ENCODE results near the gene NOP9.
"Not testable (repeated sequence)": the region's sequence is repeated elsewhere in the genome, so short reads cannot be mapped to it uniquely, and the experiment has no call there.

NOP9 gene

GRCh38 chr14:24343795-24344660 lies 44.4 kb downstream of the NOP9 start:
- TF ChIP-seq JUND (IDR thresholded peaks at IDR 0.05; ENCODE audit: low read depth) = no peak
- in situ Hi-C loops (cut with HindIII; ENCODE audit: low pct_unique_long_range_greater_than_20kb, low sequenced_read_pairs) = no loop called here
- no peak for DNase-seq (ENCODE audit: low read depth in 1 of 2, low spot score in 1 of 2)

GRCh38 chr14:24347134-24347533 lies 47.5 kb downstream of the NOP9 start:
- no peak for DNase-seq (ENCODE audit: low read depth in 1 of 2, low spot score in 1 of 2)
- in situ Hi-C loops (cut with HindIII; ENCODE audit: low pct_unique_long_range_greater_than_20kb, low sequenced_read_pairs) = no loop called here
- no peak for TF ChIP-seq JUND (IDR thresholded peaks at IDR 0.05; ENCODE audit: low read depth)

DNA sequence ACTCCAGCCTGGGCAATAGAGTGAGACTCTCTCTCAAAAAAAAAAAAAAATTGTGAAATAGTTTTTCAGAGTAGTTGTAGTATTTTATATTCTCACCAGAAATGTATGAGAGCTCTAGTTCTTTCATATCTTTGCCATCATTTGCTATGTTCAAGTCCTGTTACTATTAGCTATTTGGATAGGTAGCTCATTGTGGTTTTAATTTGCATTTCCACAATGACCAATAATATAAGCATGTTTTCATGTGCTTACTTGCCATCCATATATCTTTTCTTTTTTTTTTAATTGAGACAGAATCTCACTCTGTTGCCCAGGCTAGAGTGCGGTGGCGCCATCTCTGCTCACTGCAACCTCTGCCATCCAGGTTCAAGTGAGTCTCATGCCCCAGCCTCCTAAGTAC lies 48.5 kb downstream of the NOP9 start:
- no peak for TF ChIP-seq JUND (IDR thresholded peaks at IDR 0.05; ENCODE audit: low read depth)
- in situ Hi-C loops (cut with HindIII; ENCODE audit: low pct_unique_long_range_greater_than_20kb, low sequenced_read_pairs) = no loop called here

GRCh38 chr14:24349742-24350141 lies 50.1 kb downstream of the NOP9 start:
- in situ Hi-C loops (cut with HindIII; ENCODE audit: low pct_unique_long_range_greater_than_20kb, low sequenced_read_pairs) = no loop called here
- no peak for DNase-seq (ENCODE audit: low read depth in 1 of 2, low spot score in 1 of 2)
- TF ChIP-seq JUND (IDR thresholded peaks at IDR 0.05; ENCODE audit: low read depth) = no peak

More for the DNA sequence above, 48.5 kb downstream of the NOP9 start:
- no peak for DNase-seq (ENCODE audit: low read depth in 1 of 2, low spot score in 1 of 2)

DNA sequence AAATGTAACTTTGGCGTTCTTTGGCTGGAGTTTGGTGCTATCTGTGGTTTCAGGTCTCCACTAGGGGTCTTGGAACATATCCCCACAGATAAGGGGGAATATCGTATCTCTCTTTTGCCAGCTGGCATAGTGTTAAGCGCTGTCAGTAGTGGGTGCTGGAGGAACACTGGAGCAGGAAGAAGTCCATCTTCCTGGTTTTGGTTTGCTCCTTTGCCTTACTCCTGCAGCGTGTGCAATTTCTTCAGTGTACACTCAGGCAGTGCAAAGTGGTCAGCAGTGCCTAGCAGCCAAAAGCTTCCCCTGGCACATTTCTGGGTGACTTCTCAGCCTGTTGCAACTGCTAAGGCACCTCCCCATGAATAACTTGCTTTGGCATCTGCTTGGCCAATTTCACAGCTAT lies 51.9 kb downstream of the NOP9 start:
- in situ Hi-C loops (cut with HindIII; ENCODE audit: low pct_unique_long_range_greater_than_20kb, low sequenced_read_pairs) = no loop called here
- peak in 1 of 2 experiments; percentile 34 for DNase-seq (ENCODE audit: low read depth in 1 of 2, low spot score in 1 of 2)
- TF ChIP-seq JUND (IDR thresholded peaks at IDR 0.05; ENCODE audit: low read depth) = no peak

DNA sequence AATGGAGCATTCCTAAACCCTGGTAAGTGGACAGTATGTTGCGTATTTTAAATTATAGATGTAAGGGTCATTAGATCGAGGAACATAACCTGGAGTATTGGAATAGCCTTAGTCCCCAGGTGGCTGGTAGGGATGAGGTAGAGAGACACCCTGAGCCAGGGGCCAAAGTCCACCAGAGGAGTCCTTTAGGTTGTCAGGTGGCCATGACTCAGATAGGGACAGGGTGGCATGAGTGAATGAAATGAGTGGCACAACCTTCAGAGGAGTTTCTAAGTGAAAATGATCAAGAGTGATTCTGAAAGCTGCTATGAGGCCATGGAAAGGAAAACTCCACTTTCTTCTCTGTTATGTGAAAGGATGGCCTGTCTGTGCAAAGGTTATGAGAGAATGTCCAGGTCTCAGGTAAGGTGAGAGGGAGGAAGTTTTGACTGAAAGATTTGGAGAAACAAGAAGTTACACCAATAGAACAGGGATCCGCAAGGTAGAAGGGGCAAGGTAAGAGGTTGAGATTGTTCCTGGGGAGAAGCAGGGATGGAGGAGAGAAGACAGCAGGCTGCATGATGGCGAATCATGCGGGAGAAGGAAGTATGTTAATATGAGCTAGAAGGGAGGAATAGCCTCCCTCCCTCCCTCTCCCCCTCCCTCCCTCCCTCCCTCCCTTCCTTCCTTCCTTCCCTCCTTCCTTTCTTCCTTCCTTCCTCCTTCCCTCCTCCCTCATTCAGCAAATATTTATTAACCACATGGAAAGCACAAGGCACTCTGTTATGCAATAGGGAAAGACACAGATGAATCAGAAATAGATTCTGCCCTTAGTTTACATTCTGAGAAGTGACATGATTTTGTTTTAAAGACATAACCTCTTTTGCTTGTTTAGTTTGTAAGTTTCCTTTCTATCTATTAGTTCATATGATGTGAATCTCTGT lies 54.2 kb downstream of the NOP9 start:
- in situ Hi-C loops (cut with HindIII; ENCODE audit: low pct_unique_long_range_greater_than_20kb, low sequenced_read_pairs) = no loop called here
- TF ChIP-seq JUND (IDR thresholded peaks at IDR 0.05; ENCODE audit: low read depth) = no peak
- no peak for DNase-seq (ENCODE audit: low read depth in 1 of 2, low spot score in 1 of 2)

DNA sequence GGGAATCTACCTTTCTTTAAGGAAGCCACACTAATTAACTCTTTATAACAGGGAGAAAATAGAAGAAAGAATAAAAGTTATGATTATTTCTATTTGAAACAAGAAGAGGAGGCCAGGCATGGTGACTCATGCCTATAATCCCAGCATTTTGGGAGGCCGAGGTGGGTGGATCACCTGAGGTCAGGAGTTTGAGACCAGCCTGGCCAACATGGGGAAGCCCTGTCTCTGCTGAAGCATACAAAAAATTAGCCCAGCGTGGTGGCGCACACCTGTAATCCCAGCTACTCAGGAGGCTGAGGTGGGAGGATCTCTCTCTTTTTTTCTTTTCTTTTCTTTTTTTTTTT lies 54.8 kb downstream of the NOP9 start:
- DNase-seq (ENCODE audit: low read depth in 1 of 2, low spot score in 1 of 2); in situ Hi-C loops (cut with HindIII; ENCODE audit: low pct_unique_long_range_greater_than_20kb, low sequenced_read_pairs): not testable (repeated sequence)

- no peak for TF ChIP-seq JUND (IDR thresholded peaks at IDR 0.05; ENCODE audit: low read depth)
- in situ Hi-C loops (cut with HindIII; ENCODE audit: low pct_unique_long_range_greater_than_20kb, low sequenced_read_pairs) = no loop called here
- DNase-seq (ENCODE audit: low read depth in 1 of 2, low spot score in 1 of 2) = no peak
Observed at GRCh38 chr14:24355009-24355408, 55.4 kb downstream of the NOP9 start.

GRCh38 chr14:24356208-24356607 lies 56.6 kb downstream of the NOP9 start:
- no peak for TF ChIP-seq JUND (IDR thresholded peaks at IDR 0.05; ENCODE audit: low read depth)
- in situ Hi-C loops (cut with HindIII; ENCODE audit: low pct_unique_long_range_greater_than_20kb, low sequenced_read_pairs) = no loop called here
- no peak for DNase-seq (ENCODE audit: low read depth in 1 of 2, low spot score in 1 of 2)
